Left lung (tissue), 10 donors: ENCODE data around the gene GNAO1. TPM values are rescaled to one million over a fixed set of nuclear protein-coding genes. Genes with fewer than 3 reads are reported as not detected.

ENCODE experiments used
- ATAC-seq: fragments of 200-7000 bp; cut with Tn5 transposase; one replicate; pipeline ENCODE4 v1.9.1; 2020; ENCODE audit warnings: moderate library complexity
- DNase-seq, 4 donors: peaks; one replicate each; pipeline ENCODE4 v3.0.0-alpha.2; 2013 to 2020
- H3K27ac ChIP-seq, 2 donors: fragments of 200-600 bp; sonication (generic) in 1 of 2; one replicate each; pipeline versions ENCODE4 v1.5.0 to v1.8.0; 2020 to 2021
- H3K27me3 ChIP-seq, 2 donors: fragments of 200-600 bp; sonication (generic) in 1 of 2; one replicate each; pipeline versions ENCODE4 v1.5.0 to v1.8.0; 2020 to 2021
- H3K36me3 ChIP-seq, 2 donors: fragments of 200-600 bp; sonication (generic) in 1 of 2; one replicate each; pipeline versions ENCODE4 v1.5.0 to v1.8.0; 2020 to 2021
- H3K4me1 ChIP-seq, 2 donors: fragments of 200-600 bp; one replicate each; pipeline ENCODE4 v1.8.0; 2021
- H3K4me3 ChIP-seq, 2 donors: fragments of 200-600 bp; sonication (generic) in 1 of 2; one replicate each; pipeline versions ENCODE4 v1.5.0 to v1.8.0; 2020 to 2021; ENCODE audit warnings: mild to moderate bottlenecking in 1 of 2
- H3K9me3 ChIP-seq, 2 donors: fragments of 200-600 bp; sonication (generic) in 1 of 2; one replicate each; pipeline versions ENCODE4 v1.5.0 to v1.8.0; 2020 to 2021
- CTCF ChIP-seq, 2 donors: fragments of 200-600 bp; sonication (generic) in 1 of 2; IDR thresholded peaks; one replicate each; pipeline versions ENCODE4 v1.5.0 to v1.8.0; 2021; ENCODE audit warnings: antibody characterized with exemption in 2 of 2
- intact Hi-C, 2 donors: fragments of 100-400 bp; cut with DNase I; formaldehyde crosslinking; loops; one replicate each; pipeline versions ENCODE4 v1.11.2 to v1.14.2; 2022
- polyA plus RNA-seq, 6 donors: library from polyadenylated mRNA; unstranded; fragments of 120-200 nt; gene quantifications; one replicate each; pipeline ENCODE4 v1.2.1, GENCODE V29; 2013; ENCODE audit not compliant: insufficient read length in 6 of 6
- total RNA-seq, 2 donors: library from RNA; stranded (reverse); fragmentation: NEBNext Ultra II Directional; extraction: Animal tissue kit (Norgen Biotek cat#: 25700); gene quantifications; one replicate each; pipeline ENCODE4 v1.2.1, GENCODE V29; 2021
- donor health status: DM: no; HTN: yes; CAD: no.
- donor health status: DM: no; HTN: no; CAD: no.

The GNAO1 gene
- total and polyA plus RNA-seq, 8 donors, result 1.3 to 34.1 (median 22.2) TPM

DNA sequence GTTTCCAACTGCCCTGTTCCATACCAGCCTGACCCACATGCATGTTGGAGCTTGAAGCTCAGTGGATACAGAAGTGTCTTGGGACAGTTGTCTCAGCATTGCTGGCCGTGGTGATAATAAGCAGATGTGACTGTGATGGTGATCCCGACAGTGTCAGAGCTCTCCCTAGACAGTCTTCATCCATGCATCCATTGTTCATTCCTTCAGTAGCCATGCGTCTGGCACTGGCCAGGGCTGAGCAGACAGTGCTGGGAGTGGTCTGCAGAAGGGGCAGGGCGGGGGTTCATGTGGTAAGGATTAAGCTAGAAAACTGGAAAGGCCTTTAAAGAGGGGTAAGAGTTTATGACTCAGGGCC, 68.1 kb downstream of the GNAO1 start:
- no peak overlapping the region for H3K27ac ChIP-seq
- no peak for TF ChIP-seq CTCF (IDR thresholded peaks at IDR 0.05)
- DNase-seq, result no peak
- intact Hi-C loops, result no loop called here
- H3K36me3 ChIP-seq, result no peaks in the 10 kb centered on the region
- H3K9me3 ChIP-seq, result no peaks in the 10 kb centered on the region
- H3K4me1 ChIP-seq, result no peaks in the 10 kb centered on the region
- peaks cover 0 to 6% of the 10 kb centered on the region in 2 donors for H3K27me3 ChIP-seq
- H3K4me3 ChIP-seq, result no peak overlapping the region
- no peak for ATAC-seq

DNA sequence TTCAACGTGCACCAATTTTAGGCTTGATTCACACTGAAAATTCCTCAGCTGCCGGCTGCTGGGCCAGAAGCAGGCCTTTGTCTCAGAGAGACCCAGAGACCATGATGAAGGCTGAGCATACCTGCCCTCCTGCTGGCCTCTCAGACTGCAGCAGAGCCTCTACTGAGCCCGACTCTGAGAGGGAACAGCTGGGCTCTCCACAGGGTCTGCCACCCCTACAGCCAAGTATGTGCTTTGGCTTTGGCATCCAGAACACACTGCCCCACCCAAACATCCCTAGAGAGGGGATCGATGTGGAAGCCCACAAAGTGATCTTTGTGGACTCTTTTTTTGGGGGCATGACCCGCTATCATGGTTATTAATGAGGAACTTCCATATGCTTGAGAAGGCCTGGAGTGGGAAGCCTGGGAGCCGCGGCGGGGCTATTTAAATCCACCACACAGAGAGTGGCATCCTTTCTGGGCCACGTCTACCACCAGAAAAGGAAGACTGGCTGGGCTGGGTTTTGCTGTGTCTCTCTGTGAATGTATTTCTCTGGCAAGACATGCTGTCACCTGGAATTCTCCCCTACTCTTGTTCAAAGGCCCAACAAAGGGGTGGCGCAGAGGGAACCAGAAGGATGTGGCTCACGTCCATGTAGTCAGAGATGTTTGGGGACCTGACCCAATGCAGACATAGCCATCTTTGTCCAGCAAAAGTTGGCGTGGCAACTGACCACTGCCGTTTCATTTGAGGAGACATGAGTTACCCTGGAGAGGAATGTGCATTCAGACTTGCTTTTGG, 69.3 kb downstream of the GNAO1 start:
- no peak overlapping the region for H3K4me3 ChIP-seq
- peaks cover 0 to 6% of the 10 kb centered on the region in 2 donors for H3K27me3 ChIP-seq
- TF ChIP-seq CTCF (IDR thresholded peaks at IDR 0.05), result no peak
- ATAC-seq, result no peak
- DNase-seq, result no peak
- no peaks in the 10 kb centered on the region for H3K4me1 ChIP-seq
- intact Hi-C loops, result no loop called here
- no peak overlapping the region for H3K27ac ChIP-seq
- H3K36me3 ChIP-seq, result no peaks in the 10 kb centered on the region
- no peaks in the 10 kb centered on the region for H3K9me3 ChIP-seq

DNA sequence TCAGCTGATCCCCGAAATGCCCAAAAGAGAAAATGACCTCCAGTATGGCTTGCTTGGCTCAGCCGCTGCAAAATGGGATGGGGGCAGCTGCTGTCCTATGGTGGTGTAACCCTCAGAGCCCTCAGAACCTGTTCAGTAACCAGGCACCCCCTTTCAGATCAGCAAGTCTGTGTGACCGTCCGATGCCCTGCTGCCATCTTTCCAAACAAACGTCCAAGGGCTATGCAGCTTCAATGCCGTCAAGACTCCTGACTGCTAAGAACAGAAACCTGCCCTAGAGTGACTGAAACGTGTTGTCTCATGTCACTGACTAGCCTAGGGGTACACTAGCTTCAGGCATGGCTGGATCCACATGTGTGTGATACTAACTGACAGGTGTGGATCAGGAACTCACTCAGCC, 70.4 kb downstream of the GNAO1 start:
- H3K36me3 ChIP-seq, result no peaks in the 10 kb centered on the region
- ATAC-seq, result no peak
- no peak for DNase-seq
- TF ChIP-seq CTCF (IDR thresholded peaks at IDR 0.05), result no peak
- no peaks in the 10 kb centered on the region for H3K4me1 ChIP-seq
- H3K27ac ChIP-seq, result no peak overlapping the region
- no peak overlapping the region for H3K4me3 ChIP-seq
- intact Hi-C loops, result no loop called here
- H3K27me3 ChIP-seq, result peaks cover 0 to 6% of the 10 kb centered on the region in 2 donors
- no peaks in the 10 kb centered on the region for H3K9me3 ChIP-seq

GRCh38 chr16:56262148-56262547, 70.9 kb downstream of the GNAO1 start:
- peaks cover 0 to 6% of the 10 kb centered on the region in 2 donors for H3K27me3 ChIP-seq
- no peaks in the 10 kb centered on the region for H3K36me3 ChIP-seq
- H3K4me3 ChIP-seq, result no peak overlapping the region
- no peak overlapping the region for H3K27ac ChIP-seq
- DNase-seq (no peak), ATAC-seq (no peak)
- H3K9me3 ChIP-seq, result no peaks in the 10 kb centered on the region
- intact Hi-C loops, result no loop called here
- no peaks in the 10 kb centered on the region for H3K4me1 ChIP-seq
- no peak for TF ChIP-seq CTCF (IDR thresholded peaks at IDR 0.05)

- TF ChIP-seq CTCF (IDR thresholded peaks at IDR 0.05), result no peak
- Histone ChIP-seq H3K27me3 (peaks cover 0 to 6% of the 10 kb centered on the region in 2 donors), H3K4me3 (no peak overlapping the region), H3K27ac (no peak overlapping the region), H3K4me1 (no peaks in the 10 kb centered on the region), H3K9me3 (no peaks in the 10 kb centered on the region), H3K36me3 (no peaks in the 10 kb centered on the region)
- ATAC-seq (no peak), DNase-seq (peak in 1 of 4 donors; percentile 56)
- intact Hi-C loops, result no loop called here
Observed at GRCh38 chr16:56262551-56263245, 71.4 kb downstream of the GNAO1 start.
